Gastrocnemius medialis (tissue), 4 donors: ENCODE results near the gene MYOM3. TPM values are rescaled to one million over a fixed set of nuclear protein-coding genes. Genes with fewer than 3 reads are reported as not detected.
A peak's percentile ranks its signal among the peaks of the same experiment; 100 is the strongest.

Source experiments
- ATAC-seq, 2 donors: fragments of 150-250 bp; one replicate each; pipeline ENCODE4 v1.9.1; 2016
- DNase-seq, 2 donors: peaks; one replicate each; pipeline ENCODE4 v3.0.0-alpha.2; 2019
- H3K27ac ChIP-seq, 4 donors: fragments of 200-600 bp; sonication (generic); 1 replicate in 1 of 4; 2 replicates in 3 of 4; pipeline ENCODE4 v1.5.1; 2016 to 2018; ENCODE audit warnings: mild to moderate bottlenecking in 2 of 4, moderate library complexity in 1 of 4
- H3K27me3 ChIP-seq, 3 donors: fragments of 200-600 bp; sonication (generic) in 2 of 3; 1 replicate in 1 of 3; 2 replicates in 2 of 3; pipeline versions ENCODE4 v1.5.1 to v1.6.0; 2016 to 2019; ENCODE audit warnings: mild to moderate bottlenecking in 1 of 3, moderate library complexity in 1 of 3
- H3K36me3 ChIP-seq, 2 donors: fragments of 200-600 bp; sonication (generic) in 1 of 2; one replicate each; pipeline ENCODE4 v1.5.1; 2017 to 2018
- H3K4me1 ChIP-seq, 2 donors: fragments of 200-600 bp; sonication (generic) in 1 of 2; one replicate each; pipeline ENCODE4 v1.5.1; 2016 to 2017; ENCODE audit warnings: mild to moderate bottlenecking in 2 of 2
- H3K4me3 ChIP-seq, 4 donors: fragments of 200-600 bp; sonication (generic) in 3 of 4; 1 replicate in 1 of 4; 2 replicates in 3 of 4; pipeline ENCODE4 v1.5.1; 2016 to 2019; ENCODE audit warnings: mild to moderate bottlenecking in 2 of 4
- H3K9me3 ChIP-seq, 3 donors: fragments of 200-600 bp; sonication (generic) in 2 of 3; 1 replicate in 1 of 3; 2 replicates in 2 of 3; pipeline ENCODE4 v1.5.1; 2016 to 2019
- POLR2A ChIP-seq, 2 donors: fragments of 450-650 bp; IDR thresholded peaks; one replicate each; pipeline ENCODE4 v1.6.1; 2017; ENCODE audit warnings: antibody characterized with exemption in 2 of 2, mild to moderate bottlenecking in 2 of 2, moderate library complexity in 2 of 2
- in situ Hi-C, 4 donors: fragments of 200-750 bp; cut with MboI; loops; one replicate each; pipeline versions ENCODE4 v1.15.0 to v1.8.0; 2017; ENCODE audit warnings: low sequenced_read_pairs in 4 of 4
- intact Hi-C: fragments of 100-400 bp; cut with DNase I; formaldehyde crosslinking; loops from one replicate; pipeline ENCODE4 v1.15.1; 2023; ENCODE audit warnings: low total_unique reads
- total RNA-seq, 4 donors: library from RNA; depleted of rRNA; stranded (reverse); fragments of >200 nt; gene quantifications; one replicate each; pipeline versions ENCODE4 v1.1.0 to v1.2.3, GENCODE V29; 2016
- TF ChIP-seq, protein P1 (sequence below), 5 experiments: fragments of 450-650 bp in 3 of 5; fragments of 200-600 bp in 2 of 5; sonication (generic) in 2 of 5; IDR thresholded peaks in 4 of 5; conservative IDR thresholded peaks in 1 of 5; 1 replicate in 4 of 5; 2 replicates in 1 of 5; pipeline ENCODE4 v1.5.1; 2016 to 2019; ENCODE audit warnings: antibody characterized with exemption in 5 of 5, mild to moderate bottlenecking in 3 of 5, moderate library complexity in 3 of 5

Gene MYOM3
- total RNA-seq, 4 donors from 2014 or later: 114 to 266 (median 184) TPM

DNA sequence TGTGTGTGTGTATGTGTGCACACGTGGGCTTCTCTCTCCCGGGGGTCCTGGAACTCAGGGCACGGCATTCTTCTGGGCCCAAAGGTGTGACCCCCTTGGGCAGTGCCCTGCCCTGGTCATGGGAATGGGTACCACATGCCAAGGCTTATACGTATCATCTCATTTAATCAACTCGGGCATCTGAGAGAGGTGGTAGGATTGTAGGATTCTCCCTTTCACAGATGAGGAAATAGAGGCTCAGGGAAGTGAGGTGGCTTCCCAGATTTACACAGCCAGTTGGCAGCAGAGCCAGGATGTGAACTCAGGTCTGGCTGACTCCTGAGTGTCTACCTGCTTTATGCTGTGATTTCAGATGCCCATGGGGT is 15.2 kb downstream of the MYOM3 start:
- Histone ChIP-seq H3K4me1 (peaks cover 34% of the 10 kb centered on the region in 2 donors), H3K36me3 (peaks cover 0 to 14% of the 10 kb centered on the region in 2 donors), H3K9me3 (no peaks in the 10 kb centered on the region), H3K27me3 (no peaks in the 10 kb centered on the region), H3K4me3 (no peak overlapping the region), H3K27ac (peak overlapping the region; percentile 93 to 97 (median 96))
- TF ChIP-seq POLR2A (IDR thresholded peaks at IDR 0.05): no peak
- TF ChIP-seq, protein P1, sequence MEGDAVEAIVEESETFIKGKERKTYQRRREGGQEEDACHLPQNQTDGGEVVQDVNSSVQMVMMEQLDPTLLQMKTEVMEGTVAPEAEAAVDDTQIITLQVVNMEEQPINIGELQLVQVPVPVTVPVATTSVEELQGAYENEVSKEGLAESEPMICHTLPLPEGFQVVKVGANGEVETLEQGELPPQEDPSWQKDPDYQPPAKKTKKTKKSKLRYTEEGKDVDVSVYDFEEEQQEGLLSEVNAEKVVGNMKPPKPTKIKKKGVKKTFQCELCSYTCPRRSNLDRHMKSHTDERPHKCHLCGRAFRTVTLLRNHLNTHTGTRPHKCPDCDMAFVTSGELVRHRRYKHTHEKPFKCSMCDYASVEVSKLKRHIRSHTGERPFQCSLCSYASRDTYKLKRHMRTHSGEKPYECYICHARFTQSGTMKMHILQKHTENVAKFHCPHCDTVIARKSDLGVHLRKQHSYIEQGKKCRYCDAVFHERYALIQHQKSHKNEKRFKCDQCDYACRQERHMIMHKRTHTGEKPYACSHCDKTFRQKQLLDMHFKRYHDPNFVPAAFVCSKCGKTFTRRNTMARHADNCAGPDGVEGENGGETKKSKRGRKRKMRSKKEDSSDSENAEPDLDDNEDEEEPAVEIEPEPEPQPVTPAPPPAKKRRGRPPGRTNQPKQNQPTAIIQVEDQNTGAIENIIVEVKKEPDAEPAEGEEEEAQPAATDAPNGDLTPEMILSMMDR (IDR thresholded peaks at IDR 0.05 in 4 of 5, conservative IDR thresholded peaks at IDR 0.05 in 1 of 5): no peak
- peak in 1 of 2 donors; percentile 39 for ATAC-seq
- intact Hi-C loops: loop anchor here (1.0 to 2.0 kb wide), 2 partner anchors 14 to 20 kb away; no protein-coding TSS in a partner anchor
- in situ Hi-C loops: no loop called here
- DNase-seq: no peak

DNA sequence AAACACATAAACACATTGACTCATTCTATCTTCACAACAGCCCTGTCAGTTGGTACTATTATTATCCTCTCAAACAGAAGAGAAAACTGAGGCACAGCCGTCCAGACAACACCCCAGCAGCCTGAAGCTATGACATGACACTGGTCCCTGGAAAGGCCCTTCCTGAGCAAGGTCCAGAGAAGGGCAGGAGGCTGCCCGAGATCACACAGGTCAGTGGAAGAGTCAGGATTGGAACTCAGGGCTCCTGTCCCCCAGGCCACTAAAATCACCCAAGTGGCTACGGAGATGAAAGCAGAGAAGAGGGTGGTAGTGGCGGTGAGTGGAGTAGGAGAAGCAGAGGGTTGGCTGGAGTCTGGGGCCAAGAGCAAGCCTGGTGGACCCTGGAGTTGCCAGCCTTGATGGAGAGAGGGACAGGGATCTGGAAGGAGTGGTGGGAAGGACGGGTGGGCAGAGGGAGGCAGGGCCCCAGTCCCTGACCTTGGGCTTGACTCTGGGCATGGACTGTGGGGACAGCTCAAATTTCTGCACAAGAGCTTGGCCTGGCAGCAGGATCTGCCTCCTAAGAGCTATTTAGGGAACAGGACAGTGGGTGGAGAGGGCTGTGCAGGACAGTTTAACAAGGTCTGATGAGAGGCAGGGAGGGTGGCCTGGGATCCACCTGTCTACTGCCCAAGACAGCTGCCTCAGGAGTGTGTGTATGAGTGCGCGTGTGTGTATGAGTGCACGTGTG is 15.8 kb downstream of the MYOM3 start:
- DNase-seq: peak; percentile 94 to 97
- Histone ChIP-seq H3K4me1 (peaks cover 32 to 34% of the 10 kb centered on the region in 2 donors), H3K9me3 (no peaks in the 10 kb centered on the region), H3K27ac (peak overlapping the region; percentile 93 to 97 (median 96)), H3K4me3 (no peak overlapping the region), H3K36me3 (peaks cover 0 to 20% of the 10 kb centered on the region in 2 donors), H3K27me3 (no peaks in the 10 kb centered on the region)
- ATAC-seq: peak; percentile 90 to 91
- peak; percentile 11 to 12 for TF ChIP-seq POLR2A (IDR thresholded peaks at IDR 0.05)
- TF ChIP-seq, protein P1 (IDR thresholded peaks at IDR 0.05 in 4 of 5, conservative IDR thresholded peaks at IDR 0.05 in 1 of 5): peak in 1 of 5 experiments; percentile 30
- intact Hi-C loops (loop anchor here (1.0 to 2.0 kb wide), 2 partner anchors 14 to 19 kb away; no protein-coding TSS in a partner anchor), in situ Hi-C loops (no loop called here)

DNA sequence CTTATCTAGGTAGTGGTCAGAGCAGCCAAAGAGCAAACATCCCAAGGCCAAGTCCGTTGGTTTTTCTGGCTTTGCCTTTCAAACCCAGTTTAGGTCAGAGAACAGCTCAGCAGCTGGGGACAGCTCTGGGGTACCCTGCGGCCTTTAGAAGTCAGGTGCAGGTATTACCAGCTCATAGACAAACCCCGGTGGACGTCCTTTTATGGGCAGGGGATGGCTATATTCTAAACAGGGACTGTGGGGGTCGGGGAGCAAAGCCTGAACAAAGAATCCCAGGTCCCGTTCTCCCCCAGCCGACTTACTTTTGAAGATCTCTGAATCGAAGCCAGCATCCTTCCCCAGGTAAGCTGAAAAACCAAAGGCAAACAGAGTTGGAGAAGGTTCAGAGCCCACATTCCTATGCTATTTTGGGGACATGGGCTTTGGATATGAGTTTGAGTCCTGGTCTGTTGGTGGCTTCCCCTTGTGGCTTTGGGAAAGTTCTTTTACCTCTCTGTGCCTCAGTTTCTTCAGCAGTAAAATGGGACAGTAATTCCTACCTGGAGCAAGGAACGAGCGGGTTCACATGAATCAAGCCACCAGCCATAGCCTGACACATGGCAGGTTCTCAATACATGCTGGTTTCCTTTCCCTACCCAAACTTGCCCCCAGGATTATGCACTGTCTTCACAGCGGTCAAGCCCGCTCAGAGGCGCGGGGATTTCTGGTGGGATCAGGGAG is 16.6 kb downstream of the MYOM3 start:
- ATAC-seq: peak in 1 of 2 donors; percentile 0
- no peaks in the 10 kb centered on the region for H3K27me3 ChIP-seq
- in situ Hi-C loops: no loop called here
- intact Hi-C loops: no loop called here
- H3K36me3 ChIP-seq: peaks cover 0 to 25% of the 10 kb centered on the region in 2 donors
- no peak overlapping the region for H3K4me3 ChIP-seq
- peak overlapping the region; percentile 93 to 97 (median 96) for H3K27ac ChIP-seq
- DNase-seq: no peak
- no peaks in the 10 kb centered on the region for H3K9me3 ChIP-seq
- no peak for TF ChIP-seq POLR2A (IDR thresholded peaks at IDR 0.05)
- TF ChIP-seq, protein P1 (IDR thresholded peaks at IDR 0.05 in 4 of 5, conservative IDR thresholded peaks at IDR 0.05 in 1 of 5): no peak
- peaks cover 31 to 39% of the 10 kb centered on the region in 2 donors for H3K4me1 ChIP-seq

DNA sequence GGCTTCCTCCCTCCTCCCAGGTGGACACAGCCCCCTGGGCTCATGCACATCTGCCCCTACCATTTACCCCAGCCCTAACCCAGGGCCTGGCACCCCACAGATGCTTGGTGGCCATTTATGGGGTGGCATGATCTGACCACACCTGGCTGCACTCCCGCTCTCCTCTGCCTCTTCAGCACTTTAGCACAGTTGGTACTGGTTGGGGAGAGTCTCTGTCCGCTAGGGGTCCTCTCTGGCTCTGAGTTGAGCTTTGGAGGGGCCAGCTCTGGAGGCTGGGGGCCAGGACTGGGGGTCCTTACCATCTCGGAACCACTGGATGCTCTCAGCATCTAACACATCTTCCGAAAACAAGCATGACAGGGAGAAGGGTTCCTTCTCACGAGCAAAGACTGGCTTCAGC is 17.4 kb downstream of the MYOM3 start:
- peaks cover 28 to 37% of the 10 kb centered on the region in 2 donors for H3K4me1 ChIP-seq
- H3K27me3 ChIP-seq: no peaks in the 10 kb centered on the region
- peaks cover 0 to 25% of the 10 kb centered on the region in 2 donors for H3K36me3 ChIP-seq
- H3K27ac ChIP-seq: peak overlapping the region; percentile 93 to 97 (median 96)
- DNase-seq (no peak), ATAC-seq (no peak)
- in situ Hi-C loops (no loop called here), intact Hi-C loops (no loop called here)
- TF ChIP-seq, protein P1 (IDR thresholded peaks at IDR 0.05 in 4 of 5, conservative IDR thresholded peaks at IDR 0.05 in 1 of 5): no peak
- no peak for TF ChIP-seq POLR2A (IDR thresholded peaks at IDR 0.05)
- H3K9me3 ChIP-seq: no peaks in the 10 kb centered on the region
- H3K4me3 ChIP-seq: no peak overlapping the region
